ENCODE data around the gene SMTN.
A peak's percentile ranks its signal among the peaks of the same experiment; 100 is the strongest.
"Not testable (repeated sequence)": the region's sequence is repeated elsewhere in the genome, so short reads cannot be mapped to it uniquely, and the experiment has no call there.

The SMTN gene

DNA sequence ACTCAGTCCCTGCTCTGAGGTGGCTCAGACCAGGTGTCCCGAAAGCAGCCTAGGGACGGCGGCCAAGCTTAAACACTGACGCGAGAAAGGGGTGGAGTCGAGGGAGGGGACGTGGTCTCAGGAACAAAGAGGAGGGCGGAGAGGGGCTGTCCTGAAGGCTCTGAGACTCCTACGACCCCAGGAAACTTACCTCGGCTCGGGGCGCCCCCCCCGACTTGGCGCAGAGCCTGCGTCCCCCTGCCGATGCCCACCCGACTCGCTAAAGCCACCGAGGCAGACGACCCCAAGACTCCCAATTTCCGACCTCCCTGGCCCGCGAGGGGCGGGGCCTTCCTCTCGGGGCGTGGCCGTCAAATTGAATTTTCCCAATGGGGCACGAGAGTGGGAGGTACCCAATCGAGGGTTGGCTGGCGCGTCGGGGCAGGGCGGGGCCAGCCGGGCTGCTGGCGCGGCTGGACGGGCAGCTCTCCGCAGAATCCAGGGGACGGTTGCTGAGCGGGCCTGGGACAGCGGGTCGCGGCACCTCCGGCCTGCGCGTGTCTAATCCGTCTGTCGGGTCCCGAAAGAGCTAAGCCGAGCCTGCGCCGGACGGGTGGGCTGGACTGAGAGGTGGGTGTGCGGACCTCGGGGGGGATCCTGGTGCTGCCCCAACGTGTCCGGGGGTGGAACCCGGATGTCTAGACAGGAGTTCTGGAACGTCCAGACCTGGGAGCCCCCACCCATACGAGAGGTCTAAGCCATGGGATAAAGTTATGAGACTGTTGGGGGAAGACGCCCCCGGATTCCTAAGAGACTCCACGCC lies at the start of gene SMTN:
TSS of gene SMTN (plus strand) at position 471 of the 802 bp plus-strand sequence. CDS start 1,941 bp downstream, outside the sequence.
- peak; percentile 86 to 90 for DNase-seq

DNA sequence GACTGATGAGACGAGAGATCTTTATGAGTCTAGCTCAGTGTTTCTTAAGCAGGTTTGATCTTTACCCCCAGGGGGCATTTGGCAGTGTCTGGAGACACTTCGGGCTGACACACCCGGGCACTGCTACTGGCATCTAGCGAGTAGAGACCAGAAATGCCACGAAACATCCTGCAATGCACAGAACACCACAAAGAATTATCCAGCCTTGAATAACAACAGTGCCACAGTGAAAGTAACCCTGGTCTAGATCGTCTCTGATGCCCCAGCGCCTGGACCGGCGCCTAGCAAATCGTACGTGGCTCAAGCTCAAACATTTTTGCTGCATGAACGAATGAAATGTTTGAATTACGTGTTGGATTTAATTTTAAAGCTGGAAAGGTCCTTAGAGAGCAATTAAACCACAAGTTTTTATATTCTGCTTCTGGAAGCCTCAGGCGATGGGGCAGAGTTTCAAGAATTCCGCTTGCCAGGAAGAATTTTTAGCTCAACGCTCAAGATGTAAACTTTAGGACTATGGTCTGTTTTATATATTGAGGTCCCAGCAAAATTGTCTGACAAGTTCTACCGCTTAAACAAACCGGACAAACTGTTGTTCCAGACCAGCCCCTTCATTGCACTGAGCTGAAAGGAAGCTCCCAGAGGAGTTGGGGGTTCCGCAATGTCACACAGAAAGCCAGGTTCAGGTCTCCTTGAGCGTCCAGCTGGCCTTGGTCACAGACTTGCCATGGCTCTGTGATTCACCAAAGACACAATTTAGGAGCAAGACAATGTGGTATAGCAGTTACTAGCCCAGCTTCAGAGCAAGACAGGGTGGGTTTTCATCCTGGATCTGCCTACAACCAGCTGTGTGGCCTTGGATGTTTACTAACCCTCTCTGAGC lies 44.2 kb upstream of the SMTN start:
- DNase-seq: peak in 1 of 2 experiments; percentile 14

DNA sequence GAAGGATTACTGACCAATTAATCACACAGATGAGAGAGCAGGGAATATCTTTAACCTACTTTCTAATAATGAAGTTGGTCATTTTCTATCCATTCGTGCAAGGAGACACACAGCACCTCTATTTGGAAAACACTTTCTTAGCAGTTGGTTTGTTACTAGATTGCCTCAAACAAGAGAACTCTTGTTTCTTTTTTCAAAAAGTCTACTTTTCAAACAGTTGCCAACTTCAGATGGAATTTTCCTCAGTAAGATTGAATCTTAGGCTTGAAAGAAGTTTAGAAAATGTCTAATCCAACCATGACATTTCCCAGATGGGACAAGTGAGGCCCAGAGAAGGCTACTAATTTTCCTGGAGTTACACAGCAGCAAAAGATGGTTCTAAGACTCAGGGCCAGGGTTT lies 42.4 kb upstream of the SMTN start:
- no peak for DNase-seq

DNA sequence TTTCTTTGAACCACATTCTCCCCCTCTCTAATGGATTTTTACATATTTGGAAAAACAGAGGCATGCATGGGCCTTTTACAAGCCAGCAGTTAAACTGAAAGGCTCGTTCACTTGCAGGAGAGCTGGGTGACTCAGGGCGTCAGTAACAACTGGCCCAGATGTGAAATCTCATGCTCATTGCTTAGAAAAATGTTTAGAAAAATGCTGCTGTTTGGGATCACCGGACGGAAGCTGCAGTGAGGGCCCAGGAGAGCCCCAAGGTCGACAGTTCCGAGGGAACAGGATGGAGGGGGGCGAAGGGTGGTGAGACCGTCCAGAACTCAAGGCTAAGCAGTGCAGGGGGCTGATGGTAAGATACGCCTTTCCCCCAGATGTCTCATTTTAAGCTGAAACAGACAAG lies 41.7 kb upstream of the SMTN start:
- no peak for DNase-seq

DNA sequence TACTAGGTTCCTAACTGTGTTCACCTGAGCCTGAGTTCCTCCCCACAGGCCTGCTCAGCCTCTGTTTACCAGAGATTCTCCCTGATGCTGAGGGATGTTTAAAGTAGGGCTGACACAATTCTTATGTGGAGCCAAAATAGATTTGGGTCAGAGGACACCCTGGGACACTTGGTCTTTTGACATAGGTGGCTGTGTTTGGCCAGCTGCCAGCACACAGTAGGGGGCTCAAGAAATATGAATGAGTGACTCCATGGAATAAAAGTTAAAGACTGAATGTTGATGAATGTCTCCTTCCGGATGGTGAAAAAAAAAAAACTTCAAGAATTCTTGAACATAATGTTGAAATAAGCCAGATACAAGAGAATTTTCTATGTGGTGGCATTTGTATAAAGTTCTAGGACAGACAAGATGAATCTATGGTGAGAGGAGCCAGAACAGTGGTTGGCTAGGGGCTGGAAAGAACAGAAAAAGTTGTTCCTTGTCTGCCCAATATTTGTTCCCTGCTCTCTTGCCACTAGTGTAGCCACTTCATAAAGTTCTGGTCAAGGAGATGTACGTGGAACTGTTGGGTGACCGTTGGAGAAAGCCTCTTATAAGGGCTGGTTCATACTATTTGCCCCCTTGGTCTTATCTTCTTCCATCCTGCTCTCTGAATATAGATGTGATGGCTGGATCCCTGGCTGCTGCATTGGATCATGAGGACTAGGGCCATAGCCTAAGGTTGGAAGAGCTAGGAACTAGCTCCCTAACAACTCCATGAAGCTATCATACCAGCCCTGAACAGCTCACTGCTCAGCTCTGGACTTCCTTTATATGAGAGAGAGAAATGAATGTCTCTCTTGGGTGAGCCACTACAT lies 40.3 kb upstream of the SMTN start:
- no peak for DNase-seq

DNA sequence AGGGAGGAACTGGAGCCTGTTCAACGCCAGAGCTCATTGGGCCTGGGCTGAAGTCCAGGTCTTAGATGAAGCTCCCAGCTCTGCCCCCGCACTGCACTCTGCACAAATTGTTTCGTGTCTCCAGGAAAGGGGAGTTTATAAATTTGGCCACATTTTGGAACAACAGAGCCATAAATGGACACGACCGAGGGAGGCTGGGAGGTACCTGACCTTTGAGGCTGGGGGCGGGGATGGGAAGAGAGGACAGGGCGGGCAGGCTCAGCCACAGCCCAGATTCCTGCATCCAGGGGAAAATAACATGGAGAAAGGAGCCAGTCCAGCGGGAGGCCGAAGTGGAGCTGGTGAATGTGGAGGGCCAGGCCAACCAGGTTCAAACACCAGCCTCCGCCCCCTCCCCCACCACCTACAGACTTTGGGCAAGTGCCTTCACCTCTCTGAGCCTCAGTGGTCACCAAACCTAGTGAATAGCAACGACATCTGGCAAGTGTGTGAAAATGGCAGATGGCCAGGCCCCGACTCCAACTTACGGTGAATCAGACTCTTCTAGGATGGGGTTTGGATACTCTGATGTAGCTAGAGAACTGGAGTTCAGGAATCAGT lies 36.8 kb upstream of the SMTN start:
- peak in 1 of 2 experiments; percentile 57 for DNase-seq

DNA sequence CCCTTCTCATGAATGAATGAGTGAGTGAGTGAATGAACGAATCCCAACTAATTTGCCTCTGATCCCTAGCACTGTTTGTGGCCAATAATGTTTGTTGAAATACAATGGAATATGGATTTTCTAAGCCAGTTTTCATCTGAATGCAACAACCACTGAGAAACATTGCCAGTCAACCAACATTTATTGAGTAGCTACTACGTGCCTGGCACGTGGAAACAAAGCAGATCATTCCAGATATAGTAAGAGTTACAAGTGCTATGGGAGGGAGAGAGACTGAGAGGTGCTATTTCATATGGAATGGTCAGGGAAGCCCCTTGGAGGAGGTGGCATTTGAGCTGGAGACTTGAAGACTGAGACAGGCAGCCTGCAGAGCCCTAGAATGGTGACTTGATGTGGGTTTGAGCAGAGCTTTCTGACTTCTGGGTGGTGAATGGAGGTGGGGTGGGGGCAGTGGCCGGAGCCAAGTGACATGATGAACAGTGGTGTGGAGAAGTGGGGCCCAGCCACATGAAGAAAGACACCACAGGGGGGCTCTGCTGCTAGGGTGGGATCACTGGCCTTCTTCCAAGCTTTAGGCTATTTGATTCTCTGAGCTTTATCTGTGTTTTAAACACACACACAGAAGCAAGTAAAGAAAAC lies 35.1 kb upstream of the SMTN start:
- no peak for DNase-seq

DNA sequence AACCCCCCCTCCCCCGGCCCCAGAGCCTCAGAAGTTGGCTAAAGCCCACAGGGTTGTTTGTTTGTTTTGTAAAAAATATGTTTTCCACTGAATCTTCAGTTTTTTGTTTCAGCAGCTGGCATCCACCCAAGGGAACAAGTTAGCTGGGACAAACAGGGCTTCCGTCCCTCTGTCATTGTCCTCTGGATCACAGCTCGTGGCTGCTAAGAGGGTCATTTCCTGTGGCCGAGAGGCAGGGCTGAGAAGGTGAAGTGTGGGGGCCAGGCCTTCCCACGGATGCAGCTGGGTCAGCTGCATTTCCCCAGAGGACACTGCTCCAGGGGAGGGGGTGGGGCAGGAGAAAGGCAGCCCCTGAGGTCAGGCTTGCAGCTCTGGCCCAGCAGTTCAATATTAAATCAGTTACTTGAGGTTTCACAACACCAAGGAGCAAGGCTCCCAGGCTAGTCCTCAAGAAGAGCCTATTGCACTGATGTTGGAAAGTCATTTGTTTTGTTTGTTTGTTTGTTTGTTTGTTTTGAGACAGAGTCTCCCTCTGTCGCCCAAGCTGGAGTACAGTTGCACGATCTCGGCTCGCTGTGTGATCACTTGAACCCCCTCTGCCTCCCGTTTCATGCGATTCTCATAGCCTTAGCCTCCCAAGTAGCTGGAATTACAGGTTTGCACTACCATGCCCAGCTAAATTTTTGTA lies 34.4 kb upstream of the SMTN start:
- DNase-seq: no peak

DNA sequence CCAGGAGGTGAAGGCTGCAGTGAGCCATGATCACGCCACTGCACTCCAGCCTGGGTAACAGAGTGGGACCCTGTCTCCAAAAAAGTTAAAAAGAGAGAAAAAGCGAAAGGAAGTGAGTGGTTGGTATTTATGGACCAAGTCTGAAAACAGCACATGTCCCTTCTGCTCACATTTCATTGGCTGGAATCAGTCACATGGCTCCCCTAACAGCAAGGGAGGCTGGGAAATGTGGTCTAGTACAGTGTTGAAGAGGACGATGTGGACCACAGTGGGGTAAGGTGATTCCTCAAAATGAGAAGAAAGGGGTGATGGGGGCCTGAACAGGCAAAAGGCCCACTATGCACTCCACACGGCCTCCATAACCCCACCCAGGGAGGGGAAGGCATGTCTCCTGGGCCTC lies 32.5 kb upstream of the SMTN start:
- no peak for DNase-seq

DNA sequence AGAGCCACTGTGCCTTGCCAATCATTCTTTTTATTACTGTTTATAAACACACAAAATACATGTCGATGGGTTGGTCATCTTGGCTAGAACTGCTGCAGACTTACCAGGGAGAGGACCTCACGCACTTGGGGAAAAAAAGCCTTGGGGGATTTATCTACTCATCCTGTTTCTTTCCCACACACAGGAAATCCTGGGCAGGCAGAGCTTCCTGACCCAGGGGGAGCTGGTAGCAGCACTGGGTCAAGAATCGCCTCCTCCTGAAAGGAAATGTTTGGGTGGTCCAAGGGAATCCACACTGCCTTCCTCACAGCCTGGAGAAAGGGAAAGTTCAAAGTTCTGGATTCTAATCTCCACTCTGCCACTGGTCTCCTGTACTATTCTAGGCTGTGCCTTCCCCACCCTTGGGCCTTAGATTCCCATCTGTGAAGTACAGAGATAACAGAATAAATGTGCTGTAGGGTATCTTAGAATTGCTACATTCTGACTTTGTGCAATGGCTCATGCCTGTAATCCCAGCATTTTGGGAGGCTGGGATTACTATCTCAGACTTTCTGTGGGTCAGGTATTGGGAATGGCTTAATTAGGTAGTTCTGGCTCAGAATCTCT lies 31.2 kb upstream of the SMTN start:
- no peak for DNase-seq

DNA sequence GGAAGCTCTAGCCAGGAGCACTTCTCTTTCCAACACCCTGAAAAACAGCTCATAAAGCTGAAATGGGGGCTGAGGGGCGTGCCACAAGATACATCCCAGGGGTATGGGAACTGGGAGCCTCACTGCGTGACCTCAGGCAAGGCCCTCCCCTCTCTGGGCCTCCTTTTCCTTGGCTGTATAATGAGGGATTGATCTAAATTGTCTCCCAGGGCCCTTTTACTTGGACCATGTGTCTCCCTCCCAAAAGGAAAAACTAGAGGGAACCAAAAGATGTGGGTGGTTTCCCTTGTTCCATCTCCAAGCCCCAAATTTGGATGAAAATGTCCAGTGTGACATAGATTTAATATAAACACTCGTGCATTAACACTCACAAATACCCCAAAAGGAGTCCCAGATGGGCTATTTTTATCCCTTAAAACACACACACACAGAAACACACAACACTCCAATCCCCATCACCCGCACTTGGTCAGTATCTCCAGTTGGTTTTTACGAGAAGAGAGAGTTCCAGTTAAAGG lies 25.9 kb upstream of the SMTN start:
- DNase-seq: no peak

DNA sequence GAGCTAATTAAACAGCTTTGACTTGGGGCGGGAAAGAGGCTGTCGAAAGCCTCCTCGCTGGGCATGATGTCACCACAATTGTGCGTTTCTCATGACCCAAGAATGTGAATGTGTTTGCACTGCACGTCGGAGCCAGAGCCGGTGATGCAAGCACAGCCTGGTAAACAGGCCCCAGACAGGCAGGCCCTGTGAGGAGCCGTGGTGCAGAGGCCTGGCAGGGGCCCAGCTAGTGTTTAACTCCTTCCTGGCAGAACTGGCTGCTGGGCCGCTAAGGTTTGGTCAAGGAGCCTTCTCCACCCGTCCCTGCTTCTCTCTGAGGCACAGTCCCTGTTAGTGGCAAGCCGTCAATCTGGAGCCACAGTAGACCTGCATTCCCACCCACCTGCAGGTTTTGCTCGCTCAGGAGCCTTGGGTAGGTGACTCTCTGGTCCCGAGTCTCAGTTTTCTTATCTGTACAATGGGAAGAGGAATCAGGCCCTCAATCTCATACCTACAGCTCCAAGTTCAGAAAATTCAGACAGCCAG lies 25.4 kb upstream of the SMTN start:
- DNase-seq: no peak

DNA sequence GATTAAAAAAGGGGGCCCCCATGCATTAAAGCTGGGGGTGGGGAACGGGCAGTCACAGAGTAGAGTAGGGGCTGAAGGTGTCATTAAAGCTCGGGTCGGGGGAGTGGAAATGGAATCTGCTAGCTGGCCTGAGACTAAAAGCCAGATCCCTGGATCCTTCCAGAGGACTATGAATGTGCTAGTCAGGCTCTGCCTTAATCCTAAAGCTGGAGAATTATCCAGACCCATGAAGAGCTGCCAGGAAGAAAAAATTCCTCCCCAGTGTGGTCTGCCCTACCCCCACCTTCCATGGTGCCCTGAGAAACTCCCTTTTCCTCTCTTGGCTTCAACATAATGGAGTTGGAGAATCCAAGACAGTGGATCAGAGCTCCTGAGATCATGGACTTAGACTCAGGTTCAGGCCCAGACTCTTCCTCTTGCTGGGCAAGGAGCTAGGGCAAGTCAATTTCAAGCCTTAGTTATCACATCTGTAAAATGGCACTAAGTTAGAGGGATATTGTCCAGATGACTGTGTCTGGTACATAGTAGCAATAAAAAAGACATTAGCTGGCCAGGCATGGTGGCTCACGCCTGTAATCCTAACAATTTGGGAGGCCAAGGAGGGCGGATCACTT lies 24.0 kb upstream of the SMTN start:
- DNase-seq: no peak

DNA sequence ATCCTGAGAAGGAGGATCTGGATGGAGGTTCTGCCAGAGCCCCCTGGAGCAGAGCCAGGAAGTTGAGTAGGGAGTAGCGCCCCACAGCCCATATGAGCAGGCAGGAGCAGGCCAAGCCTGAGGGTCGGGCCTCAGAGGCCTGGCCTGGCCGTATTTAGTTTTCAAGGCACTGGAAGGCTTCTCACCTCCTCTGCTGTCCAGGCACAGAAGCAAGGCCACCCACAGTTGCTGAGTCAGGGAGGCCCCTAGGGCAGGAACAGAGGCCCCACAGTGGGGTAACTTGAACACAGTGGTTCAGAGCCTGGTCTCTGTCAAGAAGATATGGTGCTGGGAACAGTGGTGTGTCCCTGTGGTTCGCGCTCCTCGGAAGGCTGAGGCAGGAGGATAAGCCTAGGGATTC lies 21.5 kb upstream of the SMTN start:
- DNase-seq: not testable (repeated sequence)

DNA sequence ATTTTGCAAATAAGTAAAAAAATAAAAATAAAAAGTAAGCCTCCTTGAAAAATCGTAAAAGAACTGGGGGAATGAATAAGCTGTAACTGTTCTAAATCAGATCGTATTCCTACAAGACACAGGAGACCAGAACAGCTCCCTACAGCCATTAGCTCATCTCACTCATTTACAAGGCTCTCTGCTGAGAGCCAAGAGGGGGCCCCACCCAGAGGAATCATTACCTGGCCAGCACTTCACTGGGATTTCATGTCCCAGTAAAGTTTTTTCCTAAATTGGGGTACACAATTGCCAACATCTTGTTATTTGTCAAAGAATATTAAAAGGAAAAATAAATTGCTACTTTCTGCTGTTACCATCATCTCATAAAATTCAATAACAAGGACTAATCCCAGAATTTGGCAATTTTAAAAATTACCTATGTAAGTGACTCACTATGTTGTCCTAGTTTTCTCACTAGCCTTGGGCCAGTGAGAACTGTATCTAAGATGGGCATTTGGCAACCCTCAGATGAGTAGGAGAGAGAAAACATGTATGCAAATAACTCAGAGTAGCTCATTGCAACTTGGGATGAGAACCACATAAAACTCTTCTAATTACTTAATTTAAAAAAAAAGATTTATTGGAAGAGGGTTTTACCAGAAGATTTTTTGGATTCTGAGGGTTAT lies 18.4 kb upstream of the SMTN start:
- no peak for DNase-seq

DNA sequence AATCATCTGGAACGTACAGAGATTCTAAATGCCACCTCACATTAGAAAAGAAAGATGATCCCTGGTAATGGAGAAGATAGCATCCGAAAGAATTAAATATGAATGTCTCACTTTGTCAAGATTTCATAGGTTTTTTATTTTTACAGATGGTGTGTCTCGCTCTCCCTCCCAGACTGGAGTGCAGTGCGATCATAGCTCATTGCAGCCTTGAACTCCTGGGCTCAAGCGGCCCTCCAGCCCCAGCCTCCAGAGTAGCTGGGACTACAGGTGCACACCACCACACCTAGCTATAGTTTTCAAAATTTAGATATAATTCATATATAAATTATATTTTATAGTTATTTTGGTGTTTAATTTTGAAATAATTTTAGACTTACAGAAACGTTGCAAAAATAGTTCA lies 16.7 kb upstream of the SMTN start:
- no peak for DNase-seq

DNA sequence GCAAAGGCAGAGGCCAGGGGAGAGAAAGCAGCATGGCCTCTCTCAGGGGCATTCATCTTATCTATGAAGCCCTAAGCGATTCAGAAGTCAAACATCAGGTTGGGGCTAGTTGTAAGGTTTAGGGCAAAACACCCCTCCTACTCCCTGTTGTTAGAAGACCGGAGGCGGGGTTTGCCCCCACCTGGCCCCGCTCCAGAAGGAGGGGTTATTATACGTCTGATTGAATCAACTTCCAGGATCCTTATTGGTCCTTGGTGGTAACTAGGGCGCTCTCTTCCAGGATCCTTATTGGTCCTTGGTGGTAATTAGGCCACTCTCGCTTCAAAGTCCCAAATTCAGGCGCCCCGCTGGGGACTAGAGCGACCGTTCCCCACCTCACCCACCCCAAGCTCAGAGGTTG lies 12.1 kb upstream of the SMTN start:
- DNase-seq: no peak

DNA sequence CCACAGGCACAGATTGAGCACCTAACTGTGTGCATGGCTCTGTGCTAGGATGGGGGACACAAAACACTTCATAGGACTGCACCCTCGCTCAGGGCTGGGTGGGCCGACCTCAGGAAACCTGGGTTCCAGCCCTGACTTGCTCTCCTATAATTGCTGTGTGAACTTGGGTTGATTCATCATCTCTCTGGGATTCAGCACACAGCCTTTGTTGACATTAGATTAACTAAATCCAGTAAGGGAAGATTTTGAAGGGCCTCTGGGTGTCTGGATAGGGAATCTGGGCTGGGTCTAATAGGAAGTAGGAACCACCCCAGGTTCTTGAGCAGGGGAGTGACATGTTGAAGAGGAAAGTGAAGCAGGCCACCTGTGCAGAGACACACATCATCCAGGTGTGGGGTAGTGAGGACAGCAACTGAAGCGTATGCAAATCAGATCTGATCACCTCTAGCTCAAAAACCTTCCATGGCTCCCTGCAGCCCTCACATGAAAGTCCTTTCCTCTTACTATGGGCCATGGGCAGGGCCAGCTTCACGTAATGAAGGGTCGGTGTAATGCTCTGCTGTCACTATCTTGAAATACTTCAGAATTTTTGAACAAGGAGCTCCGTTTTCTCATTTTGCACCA lies 11.3 kb upstream of the SMTN start:
- not testable (repeated sequence) for DNase-seq

DNA sequence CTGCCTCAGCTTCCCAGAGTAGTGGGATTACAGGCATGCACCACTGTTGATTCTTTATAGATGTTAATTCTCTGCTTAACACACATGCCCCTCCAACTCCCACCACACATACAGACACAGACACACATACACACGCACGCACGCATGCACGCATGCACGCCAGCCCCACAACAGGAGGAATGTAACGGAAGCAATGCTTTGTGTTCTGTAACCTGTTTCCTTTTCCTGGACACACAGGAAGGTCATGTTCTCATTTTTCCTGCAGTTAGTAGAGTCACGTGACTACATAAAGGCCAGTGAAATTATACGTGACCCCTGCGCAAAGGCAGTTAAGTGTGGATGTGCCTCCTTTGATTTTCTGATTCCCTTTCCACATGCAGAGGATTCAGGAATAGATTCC lies 8.0 kb upstream of the SMTN start:
- not testable (repeated sequence) for DNase-seq
